Psoas muscle (tissue), 8 donors: ENCODE measurements around the gene TAF3. TPM values are rescaled to one million over a fixed set of nuclear protein-coding genes. Genes with fewer than 3 reads are reported as not detected.
"Not testable (repeated sequence)": the region's sequence is repeated elsewhere in the genome, so short reads cannot be mapped to it uniquely, and the experiment has no call there.

Source experiments
- ATAC-seq, 4 donors: fragments of 200-7000 bp; cut with Tn5 transposase; one replicate each; pipeline ENCODE4 v1.9.1; 2020; ENCODE audit warnings: moderate library complexity in 3 of 4, mild to moderate bottlenecking in 2 of 4
- DNase-seq, 2 donors: peaks; one replicate each; pipeline ENCODE4 v3.0.0-alpha.2; 2020
- H3K27ac ChIP-seq: fragments of 200-600 bp; one replicate; pipeline ENCODE4 v1.8.0; 2022
- H3K27me3 ChIP-seq, 3 donors: fragments of 200-600 bp in 1 of 3; one replicate each; pipeline versions ENCODE4 v1.6.1 to v1.8.0; 2013 to 2022; ENCODE audit warnings: low read length in 2 of 3, mild to moderate bottlenecking in 2 of 3, moderate library complexity in 1 of 3; ENCODE audit not compliant: insufficient read depth in 3 of 3
- H3K36me3 ChIP-seq, 2 donors: fragments of 200-600 bp in 1 of 2; one replicate each; pipeline versions ENCODE4 v1.6.1 to v1.8.0; 2013 to 2022; ENCODE audit warnings: low read depth in 1 of 2, mild to moderate bottlenecking in 1 of 2, moderate library complexity in 1 of 2; ENCODE audit not compliant: insufficient read depth in 1 of 2
- H3K4me1 ChIP-seq: fragments of 200-600 bp; one replicate; pipeline ENCODE4 v1.8.0; 2022
- H3K4me3 ChIP-seq: fragments of 200-600 bp; one replicate; pipeline ENCODE4 v1.8.0; 2022; ENCODE audit warnings: mild to moderate bottlenecking
- H3K9me3 ChIP-seq: fragments of 200-600 bp; one replicate; pipeline ENCODE4 v1.8.0; 2022
- WGBS, 3 donors: extraction: QIAGEN DNeasy Blood & Tissue Kit; methylation state at CpG; one replicate each; pipeline versions ENCODE4 v1.1.6 to v1.1.7; 2013; 5-methylcytosine and 5-hydroxymethylcytosine counted together
- intact Hi-C, 2 donors: fragments of 100-400 bp; cut with DNase I; formaldehyde crosslinking; loops; one replicate each; pipeline versions ENCODE4 v1.11.0 to v1.14.2; 2022
- polyA plus RNA-seq, 3 donors: library from polyadenylated mRNA; stranded (reverse); fragments of 200-250 nt; gene quantifications; one replicate each; pipeline ENCODE4 v1.2.3, GENCODE V29; 2013
- total RNA-seq, 4 donors: library from RNA; stranded (reverse); fragmentation: NEBNext Ultra II Directional in 2 of 4; extraction: Animal tissue kit (Norgen Biotek cat#: 25700) in 2 of 4; gene quantifications; one replicate each; pipeline versions ENCODE4 v1.2.1 to v1.2.4, GENCODE V29; 2021 to 2023
- TF ChIP-seq, protein P1 (sequence below): fragments of 200-600 bp; IDR thresholded peaks from one replicate; pipeline ENCODE4 v1.8.0; 2022; ENCODE audit warnings: antibody characterized with exemption
- donor health status: healthy with polysubstance abuse.
- donor health status: DM: no; HTN: no; CAD: no; lungs with moderate emphysema.
- donor health status: Bipolar disorder and iron deficiency.
- donor health status: healthy.
- donor health status: DM: yes; HTN: yes; CAD: no.
- donor health status: DM: no; HTN: no; CAD: no.
- donor health status: DM: no; HTN: no; CAD: no.
- donor health status: DM: yes; HTN: yes; CAD: no.

The TAF3 gene
- total and polyA plus RNA-seq, 7 donors, result 4.6 to 21.5 (median 13.0) TPM

DNA sequence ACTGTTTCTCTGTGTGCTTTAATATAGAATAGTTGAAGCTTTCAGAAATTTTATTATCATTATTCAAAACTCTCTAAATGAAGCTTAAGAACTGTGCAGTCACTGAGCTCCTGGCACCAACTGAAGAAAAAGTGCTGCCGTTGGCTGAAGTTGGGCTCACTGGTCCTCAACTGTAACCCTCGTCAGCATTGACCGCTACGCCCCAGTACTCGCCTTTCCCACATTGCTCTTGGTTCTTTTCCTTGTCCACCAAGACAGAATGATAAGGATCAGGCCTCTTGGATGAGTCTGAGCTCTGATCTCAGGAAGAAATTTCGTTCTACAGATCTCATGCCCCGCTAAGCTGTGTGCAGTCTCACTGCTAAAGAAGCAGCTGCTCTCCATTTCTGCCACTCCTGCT, 7.9 kb upstream of the TAF3 start:
- 60 to 71% (median 65%) methylated on average over 7 of the region's 7 CpGs for whole genome bisulfite sequencing, 3 donors
- intact Hi-C loops, result loop anchor here in 1 of 2 donors (10.0 kb wide), 1 partner anchor 56 kb away; no protein-coding TSS in a partner anchor
- Histone ChIP-seq H3K27me3 (no peaks in the 10 kb centered on the region), H3K4me1 (no peaks in the 10 kb centered on the region), H3K9me3 (no peaks in the 10 kb centered on the region), H3K36me3 (peaks cover 5 to 42% of the 10 kb centered on the region in 2 donors), H3K4me3 (no peak overlapping the region), H3K27ac (no peak overlapping the region)
- DNase-seq (no peak), ATAC-seq (peak in 2 of 4 donors; percentile 20 to 22)
- TF ChIP-seq, protein P1, sequence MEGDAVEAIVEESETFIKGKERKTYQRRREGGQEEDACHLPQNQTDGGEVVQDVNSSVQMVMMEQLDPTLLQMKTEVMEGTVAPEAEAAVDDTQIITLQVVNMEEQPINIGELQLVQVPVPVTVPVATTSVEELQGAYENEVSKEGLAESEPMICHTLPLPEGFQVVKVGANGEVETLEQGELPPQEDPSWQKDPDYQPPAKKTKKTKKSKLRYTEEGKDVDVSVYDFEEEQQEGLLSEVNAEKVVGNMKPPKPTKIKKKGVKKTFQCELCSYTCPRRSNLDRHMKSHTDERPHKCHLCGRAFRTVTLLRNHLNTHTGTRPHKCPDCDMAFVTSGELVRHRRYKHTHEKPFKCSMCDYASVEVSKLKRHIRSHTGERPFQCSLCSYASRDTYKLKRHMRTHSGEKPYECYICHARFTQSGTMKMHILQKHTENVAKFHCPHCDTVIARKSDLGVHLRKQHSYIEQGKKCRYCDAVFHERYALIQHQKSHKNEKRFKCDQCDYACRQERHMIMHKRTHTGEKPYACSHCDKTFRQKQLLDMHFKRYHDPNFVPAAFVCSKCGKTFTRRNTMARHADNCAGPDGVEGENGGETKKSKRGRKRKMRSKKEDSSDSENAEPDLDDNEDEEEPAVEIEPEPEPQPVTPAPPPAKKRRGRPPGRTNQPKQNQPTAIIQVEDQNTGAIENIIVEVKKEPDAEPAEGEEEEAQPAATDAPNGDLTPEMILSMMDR, result no peak

- intact Hi-C loops, result loop anchor here in 1 of 2 donors (10.0 kb wide), 1 partner anchor 56 kb away; no protein-coding TSS in a partner anchor
- Histone ChIP-seq H3K36me3 (peaks cover 5 to 36% of the 10 kb centered on the region in 2 donors), H3K4me3 (no peak overlapping the region), H3K4me1 (no peaks in the 10 kb centered on the region), H3K27ac (no peak overlapping the region), H3K9me3 (no peaks in the 10 kb centered on the region), H3K27me3 (no peaks in the 10 kb centered on the region)
- TF ChIP-seq, protein P1, result no peak
- WGBS, 3 donors, result 83 to 90% (median 88%) methylated on average over 5 of the region's 5 CpGs
- DNase-seq (no peak), ATAC-seq (peak in 1 of 4 donors; percentile 22)
Measured at GRCh38 chr10:7811000-7811399, 7.3 kb upstream of the TAF3 start.

- not testable (repeated sequence) for DNase-seq, H3K9me3 ChIP-seq, H3K27ac ChIP-seq, H3K4me1 ChIP-seq, ATAC-seq, H3K4me3 ChIP-seq, H3K27me3 ChIP-seq
- H3K36me3 ChIP-seq, result peaks cover 5 to 29% of the 10 kb centered on the region in 2 donors
- 65 to 72% (median 68%) methylated on average over 7 of the region's 7 CpGs for WGBS, 3 donors
- intact Hi-C loops, result loop anchor here in 1 of 2 donors (10.0 kb wide), 1 partner anchor 57 kb away; no protein-coding TSS in a partner anchor
Measured at GRCh38 chr10:7811743-7812142, 6.6 kb upstream of the TAF3 start.

GRCh38 chr10:7813481-7813880, 4.8 kb upstream of the TAF3 start:
- Histone ChIP-seq H3K27ac (no peak overlapping the region), H3K9me3 (no peaks in the 10 kb centered on the region), H3K36me3 (peaks cover 0 to 11% of the 10 kb centered on the region in 2 donors), H3K27me3 (no peaks in the 10 kb centered on the region), H3K4me1 (peaks cover 4% of the 10 kb centered on the region), H3K4me3 (no peak overlapping the region)
- 68 to 83% (median 76%) methylated on average over 3 of the region's 3 CpGs for WGBS, 3 donors
- DNase-seq (no peak), ATAC-seq (no peak)
- intact Hi-C loops, result loop anchor here in 1 of 2 donors (10.0 kb wide), 1 partner anchor 59 kb away; no protein-coding TSS in a partner anchor
- TF ChIP-seq, protein P1, result no peak

GRCh38 chr10:7817576-7817975, 729 bp upstream of the TAF3 start:
- ATAC-seq, result no peak
- Histone ChIP-seq H3K27me3 (no peaks in the 10 kb centered on the region), H3K9me3 (no peaks in the 10 kb centered on the region), H3K4me1 (peaks cover 16% of the 10 kb centered on the region), H3K4me3 (peak overlapping the region; percentile 87), H3K36me3 (peaks cover 0 to 16% of the 10 kb centered on the region in 2 donors), H3K27ac (peak overlapping the region; percentile 83)
- WGBS, 3 donors, result 11 to 17% (median 16%) methylated on average over 12 of the region's 12 CpGs
- intact Hi-C loops, result loop anchor here (5.0 to 10.0 kb wide), 2 partner anchors 60 to 63 kb away; no protein-coding TSS in a partner anchor
- TF ChIP-seq, protein P1, result no peak
- no peak for DNase-seq
